ENCODE data around the gene CSTPP1. TPM values are rescaled to one million over a fixed set of nuclear protein-coding genes. Genes with fewer than 3 reads are reported as not detected.
"Not testable (repeated sequence)": the region's sequence is repeated elsewhere in the genome, so short reads cannot be mapped to it uniquely, and the experiment has no call there.

CSTPP1 gene
- total RNA-seq, 2 experiments from 2014 or later: 12.8 to 14.4 TPM

GRCh38 chr11:46991391-46991790 lies 54.8 kb downstream of the CSTPP1 start:
- no peak overlapping the region for H3K4me3 Mint-ChIP-seq

GRCh38 chr11:46992386-46992785 lies 55.8 kb downstream of the CSTPP1 start:
- intact Hi-C loops (cut with micrococcal nuclease); POLR2A ChIA-PET; H3K4me3 Mint-ChIP-seq; DNase-seq; H3K27me3 Mint-ChIP-seq; H3K9me3 Mint-ChIP-seq; H3K4me1 Mint-ChIP-seq (ENCODE audit: low read depth); CTCF ChIA-PET; ATAC-seq; H3K27ac Mint-ChIP-seq: not testable (repeated sequence)
- peaks cover 37% of the 10 kb centered on the region for H3K36me3 Mint-ChIP-seq (ENCODE audit: low read depth)

More at GRCh38 chr11:46991391-46991790, 54.8 kb downstream of the CSTPP1 start:
- ChIA-PET CTCF (no interaction called here), POLR2A (no interaction called here)
- no peak overlapping the region for H3K27ac Mint-ChIP-seq
- intact Hi-C loops (cut with micrococcal nuclease): no loop called here
- DNase-seq: no peak
- no peak for TF ChIP-seq CTCF (IDR thresholded peaks at IDR 0.05)
- H3K36me3 Mint-ChIP-seq (ENCODE audit: low read depth): peaks cover 33% of the 10 kb centered on the region
- ATAC-seq: no peak
- H3K27me3 Mint-ChIP-seq: no peaks in the 10 kb centered on the region
- peaks cover 9% of the 10 kb centered on the region for H3K9me3 Mint-ChIP-seq
- peaks cover 1% of the 10 kb centered on the region for H3K4me1 Mint-ChIP-seq (ENCODE audit: low read depth)

GRCh38 chr11:46997796-46998195 lies 61.2 kb downstream of the CSTPP1 start:
- H3K4me1 Mint-ChIP-seq (ENCODE audit: low read depth): peaks cover 29% of the 10 kb centered on the region
- CTCF ChIA-PET: interaction anchor here (0.6 to 1.1 kb wide), 4 partner anchors 11 to 452 kb away, joined by 3 to 4 read pairs (median 3); no protein-coding TSS in a partner anchor
- POLR2A ChIA-PET: interaction anchor here (0.7 kb wide), 1 partner anchor 217 kb away, joined by 3 read pairs; the partner anchor contains the start of gene DDB2
- H3K9me3 Mint-ChIP-seq; DNase-seq; intact Hi-C loops (cut with micrococcal nuclease); H3K4me3 Mint-ChIP-seq; ATAC-seq; H3K27me3 Mint-ChIP-seq; H3K27ac Mint-ChIP-seq: not testable (repeated sequence)
- H3K36me3 Mint-ChIP-seq (ENCODE audit: low read depth): peaks cover 25% of the 10 kb centered on the region

- Mint-ChIP-seq H3K4me3 (no peak overlapping the region), H3K27ac (no peak overlapping the region), H3K4me1 (ENCODE audit: low read depth) (peaks cover 43% of the 10 kb centered on the region), H3K9me3 (no peaks in the 10 kb centered on the region), H3K36me3 (ENCODE audit: low read depth) (peaks cover 20% of the 10 kb centered on the region), H3K27me3 (no peaks in the 10 kb centered on the region)
- no peak for DNase-seq
- ATAC-seq: no peak
- TF ChIP-seq CTCF (IDR thresholded peaks at IDR 0.05): no peak
- ChIA-PET CTCF (interaction anchor here (1.0 kb wide), 2 partner anchors 45 to 154 kb away, joined by 3 read pairs; no protein-coding TSS in a partner anchor), POLR2A (no interaction called here)
- intact Hi-C loops (cut with micrococcal nuclease): no loop called here
Measured at GRCh38 chr11:46999217-46999616, 62.7 kb downstream of the CSTPP1 start.

- DNase-seq: no peak
- ATAC-seq: no peak
- intact Hi-C loops (cut with micrococcal nuclease): no loop called here
- ChIA-PET CTCF (interaction anchor here (1.0 to 1.2 kb wide), 3 partner anchors 12 to 153 kb away, joined by 3 to 4 read pairs (median 3); no protein-coding TSS in a partner anchor), POLR2A (no interaction called here)
- Mint-ChIP-seq H3K27me3 (no peaks in the 10 kb centered on the region), H3K9me3 (peaks cover 2% of the 10 kb centered on the region), H3K4me1 (ENCODE audit: low read depth) (peaks cover 50% of the 10 kb centered on the region), H3K36me3 (ENCODE audit: low read depth) (peaks cover 22% of the 10 kb centered on the region), H3K4me3 (no peak overlapping the region), H3K27ac (no peak overlapping the region)
- TF ChIP-seq CTCF (IDR thresholded peaks at IDR 0.05): no peak
Measured at GRCh38 chr11:47000033-47000432, 63.5 kb downstream of the CSTPP1 start.

- peaks cover 50% of the 10 kb centered on the region for H3K4me1 Mint-ChIP-seq (ENCODE audit: low read depth)
- no peak for TF ChIP-seq CTCF (IDR thresholded peaks at IDR 0.05)
- ChIA-PET CTCF (no interaction called here), POLR2A (interaction anchor here (0.6 kb wide), 1 partner anchor 131 kb away, joined by 3 read pairs; no protein-coding TSS in a partner anchor)
- H3K27me3 Mint-ChIP-seq: no peaks in the 10 kb centered on the region
- peaks cover 2% of the 10 kb centered on the region for H3K9me3 Mint-ChIP-seq
- H3K27ac Mint-ChIP-seq: peak overlapping the region; percentile 21
- ATAC-seq (no peak), DNase-seq (no peak)
- intact Hi-C loops (cut with micrococcal nuclease): no loop called here
- peaks cover 17% of the 10 kb centered on the region for H3K36me3 Mint-ChIP-seq (ENCODE audit: low read depth)
- H3K4me3 Mint-ChIP-seq: no peak overlapping the region
Measured at GRCh38 chr11:47001781-47002181, 65.2 kb downstream of the CSTPP1 start.
